GM12891 (cell line): Measurements from ENCODE around the gene PLIN1.

ENCODE experiments used
- PAX5 ChIP-seq: IDR thresholded peaks from 2 replicates; pipeline ENCODE4 v1.6.1; 2011; ENCODE audit warnings: low read length, moderate library complexity, mild to moderate bottlenecking; ENCODE audit not compliant: insufficient read depth, severe bottlenecking
- POLR2A ChIP-seq: IDR thresholded peaks from 2 replicates; pipeline ENCODE4 v1.6.1; 2011; ENCODE audit warnings: low read depth, low read length, control low read depth
- POLR2AphosphoS5 ChIP-seq: IDR thresholded peaks from 2 replicates; pipeline ENCODE4 v1.6.1; 2011; ENCODE audit warnings: low read depth, low read length, control low read depth
- SPI1 ChIP-seq: IDR thresholded peaks from 2 replicates; pipeline ENCODE4 v1.6.1; 2011; ENCODE audit warnings: low read depth, low read length, control low read depth
- TAF1 ChIP-seq: IDR thresholded peaks from 2 replicates; pipeline ENCODE4 v1.6.1; 2011; ENCODE audit warnings: low read depth, low read length, control low read depth

DNA sequence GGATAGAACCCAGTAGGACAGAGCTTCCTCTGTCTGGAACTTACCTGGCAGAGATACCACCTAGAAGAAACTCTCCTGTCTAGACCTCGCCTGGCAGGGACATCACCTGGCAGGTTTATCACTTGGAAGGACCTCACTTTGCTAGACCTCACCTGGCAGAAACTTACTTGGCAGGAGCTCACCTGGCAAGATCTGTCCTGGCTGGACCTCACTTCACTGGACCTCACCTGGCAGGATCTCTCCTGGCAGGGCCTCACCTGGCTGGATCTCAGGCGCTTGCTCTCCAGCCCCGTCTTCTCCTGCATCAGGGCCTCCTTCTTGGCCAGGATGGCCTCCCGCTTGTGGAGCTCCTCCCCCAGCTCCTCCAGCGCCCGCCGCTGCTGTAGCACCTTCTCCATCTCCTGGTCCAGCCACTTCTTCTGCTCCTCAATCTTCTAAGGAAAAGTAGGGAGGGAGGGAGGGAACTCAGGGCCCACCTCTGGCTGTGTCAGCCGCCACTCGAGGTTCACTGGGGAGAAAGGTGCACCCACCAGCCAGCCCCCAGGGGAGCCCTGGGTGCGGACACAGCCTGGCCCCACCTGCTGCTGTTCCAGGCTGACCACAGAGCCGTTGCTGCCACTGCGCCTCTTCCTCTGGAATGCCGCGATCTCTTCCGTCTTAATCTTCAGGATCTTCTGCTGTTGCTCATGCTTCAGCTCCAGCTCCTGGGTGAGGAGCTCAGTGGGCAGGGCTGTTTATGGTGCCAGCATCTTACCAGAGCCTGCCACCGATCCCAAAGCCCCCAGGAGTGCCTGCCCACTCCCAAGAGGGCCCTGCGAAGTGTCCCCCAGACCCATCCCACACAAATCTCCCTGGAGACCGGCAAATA lies 46.4 kb downstream of the PLIN1 start:
- TF ChIP-seq POLR2AphosphoS5 (no peak), POLR2A (no peak), TAF1 (no peak), SPI1 (no peak), PAX5 (no peak)
